Endothelial cell of umbilical vein (primary cell): ENCODE data around the gene TMEM266. TPM values are rescaled to one million over a fixed set of nuclear protein-coding genes. Genes with fewer than 3 reads are reported as not detected.

Experiments
- BruUV-seq: library from RNA; stranded (reverse); fragments of 400-500 nt; replicated peaks from 2 replicates; lab custom pipeline; 2021; lab: Mats Ljungman, UMichigan
- CTCF ChIA-PET: fragments of 300-600, 350-600 bp; sonication (Branson Sonifier 250); formaldehyde crosslinking; loops from one replicate; lab custom pipeline; 2021; ENCODE audit warnings: antibody characterized with exemption, inconsistent platforms; lab: Charles Lee
- POLR2A ChIA-PET: fragments of 300-600, 350-600 bp; sonication (Branson Sonifier 250); formaldehyde crosslinking; loops from one replicate; lab custom pipeline; 2021; ENCODE audit warnings: antibody characterized with exemption, inconsistent platforms; lab: Charles Lee
- DNase-seq: peaks from one replicate; pipeline ENCODE4 v3.0.0-alpha.2; 2011; ENCODE audit warnings: low read depth, low spot score
- FAIRE-seq: peaks from 2 replicates; lab custom pipeline; 2011; peaks lifted over from hg19 to GRCh38; lab: Jason Lieb, UNC
- H2AFZ ChIP-seq: 2 replicates; pipeline ENCODE4 v1.6.0; 2012; ENCODE audit warnings: low read depth, low read length, control low read depth, inconsistent platforms
- H3K27ac ChIP-seq: 2 replicates; pipeline ENCODE4 v1.5.1; 2011; ENCODE audit warnings: low read depth, mild to moderate bottlenecking, control low read depth, low read length, moderate library complexity; ENCODE audit not compliant: insufficient read depth
- H3K27me3 ChIP-seq, 2 experiments: 2 replicates each; pipeline versions ENCODE4 v1.6.0 to v1.6.1; 2011; ENCODE audit warnings: low read length in 2 of 2, mixed read lengths in 1 of 2; ENCODE audit not compliant: control insufficient read depth in 2 of 2, insufficient read depth in 2 of 2
- H3K36me3 ChIP-seq, 2 experiments: 2 replicates in 1 of 2; 3 replicates in 1 of 2; pipeline ENCODE4 v1.5.1; 2011; ENCODE audit warnings: low read length in 2 of 2, mild to moderate bottlenecking in 1 of 2, moderate library complexity in 1 of 2; ENCODE audit not compliant: control insufficient read depth in 2 of 2, insufficient read depth in 2 of 2; ENCODE audit errors: extremely low read depth in 1 of 2
- H3K4me1 ChIP-seq: 3 replicates; pipeline ENCODE4 v1.5.1; 2011; ENCODE audit warnings: mild to moderate bottlenecking, low read length; ENCODE audit not compliant: control insufficient read depth, insufficient read depth; ENCODE audit errors: extremely low read depth
- H3K4me2 ChIP-seq: 2 replicates; pipeline ENCODE4 v1.6.1; 2011; ENCODE audit warnings: low read length, control low read depth, mixed read lengths; ENCODE audit not compliant: insufficient read depth
- H3K4me3 ChIP-seq, 3 experiments: fragments of 200-600 bp in 1 of 3; sonication (generic), shearing (Covaris generic) in 1 of 3; replicated peaks in 1 of 3; 2 replicates each; pipeline ENCODE4 v1.5.1; 2011 to 2016; ENCODE audit warnings: control low read depth in 3 of 3, low read length in 3 of 3, mild to moderate bottlenecking in 2 of 3, inconsistent platforms in 1 of 3, low read depth in 1 of 3, moderate library complexity in 1 of 3; ENCODE audit not compliant: insufficient read depth in 1 of 3
- H3K79me2 ChIP-seq: 2 replicates; pipeline ENCODE4 v1.6.0; 2012; ENCODE audit warnings: low read length, inconsistent platforms; ENCODE audit not compliant: control insufficient read depth, insufficient read depth
- H3K9ac ChIP-seq: replicated peaks from 2 replicates; pipeline ENCODE3; 2011; ENCODE audit warnings: low read length, control low read depth; ENCODE audit not compliant: insufficient read depth; ENCODE audit errors: extremely low read depth
- H3K9me1 ChIP-seq: replicated peaks from 3 replicates; pipeline ENCODE4 v1.6.0; 2011; ENCODE audit warnings: mild to moderate bottlenecking, low read length; ENCODE audit not compliant: control insufficient read depth, insufficient read depth; ENCODE audit errors: extremely low read depth
- H3K9me3 ChIP-seq: replicated peaks from 2 replicates; pipeline ENCODE4 v1.5.1; 2012; ENCODE audit warnings: low read length, inconsistent platforms; ENCODE audit not compliant: control insufficient read depth, insufficient read depth
- H4K20me1 ChIP-seq: replicated peaks from 2 replicates; pipeline ENCODE3; 2011; ENCODE audit warnings: mild to moderate bottlenecking, low read length; ENCODE audit not compliant: control insufficient read depth, insufficient read depth; ENCODE audit errors: extremely low read depth
- CTCF ChIP-seq, 2 donors: IDR thresholded peaks; 1 replicate in 1 of 2; 2 replicates in 1 of 2; pipeline ENCODE4 v1.5.1; 2011; ENCODE audit warnings: low read length in 2 of 2, mild to moderate bottlenecking in 2 of 2, moderate library complexity in 2 of 2, control low read depth in 1 of 2, inconsistent platforms in 1 of 2, low read depth in 1 of 2; ENCODE audit not compliant: insufficient read depth in 1 of 2; ENCODE audit errors: extremely low read depth in 1 of 2
- EZH2 ChIP-seq: IDR thresholded peaks from 2 replicates; pipeline ENCODE4 v1.6.1; 2012; ENCODE audit warnings: borderline replicate concordance, low read depth, mild to moderate bottlenecking, moderate library complexity, low read length, inconsistent platforms; ENCODE audit not compliant: severe bottlenecking
- FOS ChIP-seq: IDR thresholded peaks from 2 replicates; pipeline ENCODE4 v1.6.1; 2011; ENCODE audit warnings: mild to moderate bottlenecking, low read length, moderate library complexity, borderline replicate concordance; ENCODE audit not compliant: insufficient read depth
- GATA2 ChIP-seq: IDR thresholded peaks from 2 replicates; pipeline ENCODE4 v1.7.0; 2011; ENCODE audit warnings: low read depth, mild to moderate bottlenecking, moderate library complexity, mixed read lengths, low read length; ENCODE audit not compliant: insufficient read length, insufficient read depth
- JUN ChIP-seq: IDR thresholded peaks from 2 replicates; pipeline ENCODE4 v1.6.1; 2011; ENCODE audit warnings: borderline replicate concordance, low read depth; ENCODE audit not compliant: insufficient read length, insufficient read depth
- MYC ChIP-seq: IDR thresholded peaks from one replicate; pipeline ENCODE4 v1.6.1; 2011; ENCODE audit warnings: mild to moderate bottlenecking, low read depth, low read length
- POLR2A ChIP-seq: IDR thresholded peaks from 2 replicates; pipeline ENCODE4 v1.6.1; 2012; ENCODE audit warnings: low read depth, mild to moderate bottlenecking, control low read depth, low read length
- POLR2AphosphoS5 ChIP-seq: IDR thresholded peaks from 2 replicates; pipeline ENCODE4 v1.6.1; 2012; ENCODE audit warnings: low read depth, mild to moderate bottlenecking, control low read depth, low read length, moderate library complexity; ENCODE audit not compliant: insufficient read depth
- dilution Hi-C: fragments of 300-500 bp; cut with MboI; formaldehyde crosslinking; loops from one replicate; pipeline ENCODE4 v1.15.0; 2019; ENCODE audit warnings: low sequenced_read_pairs; ENCODE audit not compliant: extremely low pct_ligation_motif_present
- intact Hi-C: fragments of 100-400 bp; cut with micrococcal nuclease; formaldehyde crosslinking; loops from one replicate; pipeline ENCODE4 v1.10.0; 2022
- polyA plus RNA-seq, 4 experiments: library from polyadenylated mRNA; depleted of rRNA in 3 of 4; stranded (reverse) in 3 of 4; unstranded in 1 of 4; fragments of >200 nt; gene quantifications; 2 replicates each; pipeline versions ENCODE4 v1.2.1 to v1.2.3, GENCODE V29; 2011 to 2012; ENCODE audit warnings: missing spikeins in 1 of 4
- total RNA-seq: library from RNA; stranded (reverse); gene quantifications from 2 replicates; pipeline ENCODE4 v1.2.3, GENCODE V29; 2021
- TF ChIP-seq, protein P1 (sequence below): IDR thresholded peaks from 2 replicates; pipeline ENCODE4 v1.6.1; 2011; ENCODE audit not compliant: insufficient read depth, insufficient read length

Gene TMEM266
- total and polyA plus RNA-seq, 2 donors (not counting 3 experiments of a cell fraction or from before 2014, with no cell fraction given), result not detected

- no peak for FAIRE-seq
- Histone ChIP-seq H3K27me3 (no peaks in the 10 kb centered on the region), H3K9me1 (no peaks in the 10 kb centered on the region), H3K79me2 (no peaks in the 10 kb centered on the region), H3K27ac (no peak overlapping the region), H3K9me3 (no peaks in the 10 kb centered on the region), H4K20me1 (no peaks in the 10 kb centered on the region), H3K9ac (no peak overlapping the region), H3K4me2 (no peak overlapping the region), H3K4me3 (no peak overlapping the region), H3K36me3 (no peaks in the 10 kb centered on the region), H3K4me1 (no peaks in the 10 kb centered on the region), H2AFZ (no peak overlapping the region)
- no peak for DNase-seq
- ChIA-PET POLR2A (no interaction called here), CTCF (interaction anchor here (1.1 to 1.8 kb wide), 3 partner anchors 11 to 91 kb away, joined by 3 to 6 read pairs (median 3); no protein-coding TSS in a partner anchor)
- dilution Hi-C loops, result no loop called here
- BruUV-seq, result no TSS peak
- no peak for TF ChIP-seq CTCF (IDR thresholded peaks at IDR 0.05; ENCODE audit: extremely low read depth in 1 of 2, insufficient read depth in 1 of 2, low read depth in 1 of 2, low read length in 2 of 2)
- TF ChIP-seq, protein P1, sequence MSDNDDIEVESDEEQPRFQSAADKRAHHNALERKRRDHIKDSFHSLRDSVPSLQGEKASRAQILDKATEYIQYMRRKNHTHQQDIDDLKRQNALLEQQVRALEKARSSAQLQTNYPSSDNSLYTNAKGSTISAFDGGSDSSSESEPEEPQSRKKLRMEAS, result no peak
- no peak for TF ChIP-seq POLR2A
- no peak for TF ChIP-seq POLR2AphosphoS5
- no peak for TF ChIP-seq EZH2
- TF ChIP-seq JUN, result no peak
- TF ChIP-seq FOS, result no peak
- TF ChIP-seq GATA2, result no peak
- no peak for TF ChIP-seq MYC
- intact Hi-C loops, result loop anchor here (5.0 to 10.0 kb wide), 2 partner anchors 45 to 73 kb away; partner anchors contain the start of gene ETFA
Measured at GRCh38 chr15:76239786-76240185, 180.0 kb downstream of the TMEM266 start.
